H9 (cell line): Measurements from ENCODE around the gene GAL3ST2. TPM values are rescaled to one million over a fixed set of nuclear protein-coding genes. Genes with fewer than 3 reads are reported as not detected.

Source experiments
- DNase-seq: peaks from one replicate; pipeline ENCODE4 v3.0.0-alpha.2; 2017
- H2AFZ ChIP-seq: one replicate; pipeline ENCODE4 v1.6.1; 2013; ENCODE audit warnings: mild to moderate bottlenecking, low read length, control low read depth, moderate library complexity
- H2AK5ac ChIP-seq: 2 replicates; pipeline ENCODE4 v1.6.1; 2013; ENCODE audit warnings: low read length, control low read depth, mixed read lengths; ENCODE audit not compliant: insufficient read length
- H2BK120ac ChIP-seq: one replicate; pipeline ENCODE4 v1.6.1; 2013; ENCODE audit warnings: low read depth, mild to moderate bottlenecking, low read length, control low read depth, inconsistent platforms; ENCODE audit not compliant: poor library complexity, severe bottlenecking
- H2BK12ac ChIP-seq: 2 replicates; pipeline ENCODE4 v1.6.1; 2013; ENCODE audit warnings: low read length, control low read depth, mixed read lengths, low read depth; ENCODE audit not compliant: insufficient read length
- H2BK15ac ChIP-seq: 2 replicates; pipeline ENCODE4 v1.6.1; 2013; ENCODE audit warnings: low read depth, low read length, control low read depth
- H2BK20ac ChIP-seq: one replicate; pipeline ENCODE4 v1.6.1; 2013; ENCODE audit warnings: low read depth, mild to moderate bottlenecking, low read length, control low read depth, inconsistent platforms; ENCODE audit not compliant: poor library complexity, severe bottlenecking
- H2BK5ac ChIP-seq: 2 replicates; pipeline ENCODE4 v1.6.1; 2013; ENCODE audit warnings: low read length, control low read depth, mixed read lengths; ENCODE audit not compliant: insufficient read length
- H3K14ac ChIP-seq: 2 replicates; pipeline ENCODE4 v1.6.1; 2013; ENCODE audit warnings: low read length, control low read depth; ENCODE audit not compliant: insufficient read depth
- H3K18ac ChIP-seq: 2 replicates; pipeline ENCODE4 v1.6.1; 2013; ENCODE audit warnings: low read depth, mild to moderate bottlenecking, mixed read lengths, low read length, control low read depth; ENCODE audit not compliant: insufficient read length
- H3K23ac ChIP-seq: 2 replicates; pipeline ENCODE4 v1.6.1; 2013; ENCODE audit warnings: low read length, control low read depth, mixed read lengths, low read depth; ENCODE audit not compliant: insufficient read length
- H3K23me2 ChIP-seq: 2 replicates; pipeline ENCODE4 v1.6.1; 2013; ENCODE audit warnings: low read depth, mild to moderate bottlenecking, mixed read lengths, low read length, control low read depth; ENCODE audit not compliant: insufficient read length, poor library complexity, severe bottlenecking
- H3K27ac ChIP-seq: 2 replicates; pipeline ENCODE4 v1.5.1; 2013; ENCODE audit warnings: low read length, control low read depth, mixed read lengths, low read depth; ENCODE audit not compliant: insufficient read length
- H3K27me3 ChIP-seq: 2 replicates; pipeline ENCODE4 v1.6.1; 2013; ENCODE audit warnings: low read length, control low read depth, inconsistent platforms; ENCODE audit not compliant: insufficient read depth
- H3K4ac ChIP-seq: 2 replicates; pipeline ENCODE4 v1.6.1; 2013; ENCODE audit warnings: low read depth, mild to moderate bottlenecking, control low read depth, inconsistent platforms, low read length, moderate library complexity
- H3K4me1 ChIP-seq: 2 replicates; pipeline ENCODE4 v1.6.1; 2013; ENCODE audit warnings: low read length, control low read depth, inconsistent platforms; ENCODE audit not compliant: insufficient read depth
- H3K4me2 ChIP-seq: 2 replicates; pipeline ENCODE4 v1.6.1; 2013; ENCODE audit warnings: low read length, control low read depth, mixed read lengths; ENCODE audit not compliant: insufficient read length, insufficient read depth
- H3K56ac ChIP-seq: 2 replicates; pipeline ENCODE4 v1.6.1; 2013; ENCODE audit warnings: low read depth, mild to moderate bottlenecking, mixed read lengths, low read length, control low read depth; ENCODE audit not compliant: insufficient read length
- H3K79me1 ChIP-seq: 2 replicates; pipeline ENCODE4 v1.6.1; 2013; ENCODE audit warnings: low read depth, mild to moderate bottlenecking, moderate library complexity, low read length, control low read depth, inconsistent platforms; ENCODE audit not compliant: insufficient read depth, poor library complexity, severe bottlenecking
- H3K79me2 ChIP-seq: 2 replicates; pipeline ENCODE4 v1.6.1; 2013; ENCODE audit warnings: low read length, control low read depth, inconsistent platforms; ENCODE audit not compliant: insufficient read depth
- H3K9ac ChIP-seq: 2 replicates; pipeline ENCODE4 v1.6.1; 2013; ENCODE audit warnings: low read length, control low read depth, mixed read lengths; ENCODE audit not compliant: insufficient read length; ENCODE audit errors: extremely low read depth
- H3K9me3 ChIP-seq: one replicate; pipeline ENCODE4 v1.6.1; 2013; ENCODE audit warnings: low read depth, low read length, inconsistent platforms; ENCODE audit not compliant: control insufficient read depth
- H3T11ph ChIP-seq: one replicate; pipeline ENCODE4 v1.6.1; 2013; ENCODE audit warnings: mild to moderate bottlenecking, low read length, control low read depth, inconsistent platforms
- H4K20me1 ChIP-seq: one replicate; pipeline ENCODE4 v1.6.1; 2013; ENCODE audit not compliant: control insufficient read depth, insufficient read length, insufficient read depth
- H4K5ac ChIP-seq: 2 replicates; pipeline ENCODE4 v1.6.1; 2013; ENCODE audit warnings: low read depth, mild to moderate bottlenecking, mixed read lengths, low read length, control low read depth; ENCODE audit not compliant: insufficient read length
- H4K8ac ChIP-seq: replicated peaks from 2 replicates; pipeline ENCODE4 v1.6.1; 2013; ENCODE audit warnings: low read length, control low read depth, mixed read lengths, low read depth; ENCODE audit not compliant: insufficient read length
- H4K91ac ChIP-seq: 2 replicates; pipeline ENCODE4 v1.6.1; 2013; ENCODE audit warnings: low read depth, mild to moderate bottlenecking, moderate library complexity, mixed read lengths, low read length, control low read depth; ENCODE audit not compliant: insufficient read length
- H3K27ac Mint-ChIP-seq, 3 experiments: 2 replicates in 2 of 3; 3 replicates in 1 of 3; pipeline ENCODE4 v1.8.0; 2020 to 2021; ENCODE audit warnings: mixed read lengths in 3 of 3, mild to moderate bottlenecking in 1 of 3, moderate library complexity in 1 of 3
- H3K27me3 Mint-ChIP-seq: 2 replicates; pipeline ENCODE4 v1.8.0; 2021; ENCODE audit warnings: low read depth, mild to moderate bottlenecking, moderate library complexity, mixed read lengths
- H3K36me3 Mint-ChIP-seq, 3 experiments: 2 replicates in 2 of 3; 3 replicates in 1 of 3; pipeline ENCODE4 v1.8.0; 2020 to 2021; ENCODE audit warnings: low read depth in 3 of 3, mixed read lengths in 3 of 3; ENCODE audit not compliant: insufficient read depth in 1 of 3
- H3K4me1 Mint-ChIP-seq, 2 experiments: 2 replicates each; pipeline ENCODE4 v1.8.0; 2020; ENCODE audit warnings: mixed read lengths in 2 of 2
- H3K4me3 Mint-ChIP-seq, 2 experiments: 2 replicates in 1 of 2; 3 replicates in 1 of 2; pipeline ENCODE4 v1.8.0; 2020 to 2021; ENCODE audit warnings: mild to moderate bottlenecking in 2 of 2, mixed read lengths in 2 of 2, moderate library complexity in 1 of 2
- H3K9me3 Mint-ChIP-seq, 2 experiments: 2 replicates in 1 of 2; 3 replicates in 1 of 2; pipeline ENCODE4 v1.8.0; 2020; ENCODE audit warnings: mild to moderate bottlenecking in 2 of 2, mixed read lengths in 2 of 2, moderate library complexity in 1 of 2
- CTCF ChIP-seq: fragments of 200-600 bp; sonication (generic); conservative IDR thresholded peaks from 3 replicates; pipeline ENCODE4 v1.8.0; 2021; ENCODE audit warnings: antibody characterized with exemption, mild to moderate bottlenecking
- WGBS: extraction: QIAGEN DNeasy Blood & Tissue Kit; methylation state at CpG from one replicate; pipeline ENCODE4 v1.1.7; 2013; ENCODE audit warnings: missing lambda C conversion rate, low lambda C conversion rate, mixed read lengths; ENCODE audit not compliant: insufficient read length; ENCODE audit errors: extremely low coverage; 5-methylcytosine and 5-hydroxymethylcytosine counted together
- total RNA-seq: library from RNA; stranded (reverse); gene quantifications from 2 replicates; pipeline ENCODE4 v1.2.1, GENCODE V29; 2021

Gene GAL3ST2
- total RNA-seq, 1 experiment from 2014 or later, result 0.33 TPM

- no CpG with 5 or more reads among the region's 20 CpGs for WGBS
- Histone ChIP-seq H4K5ac (no peak overlapping the region), H3K4me1 (no peaks in the 10 kb centered on the region; the same call in 1 of the 2 replicates)
These were observed 37.2 kb downstream of the GAL3ST2 start for GRCh38 chr2:241813644-241814392.

More at GRCh38 chr2:241813644-241814392, 37.2 kb downstream of the GAL3ST2 start:
- Histone ChIP-seq H3K4me2 (no peak overlapping the region), H2AK5ac (no peak overlapping the region), H4K8ac (no peak overlapping the region), H3K4ac (no peak overlapping the region), H3K23me2 (no peaks in the 10 kb centered on the region), H2BK5ac (no peak overlapping the region), H3K27ac (no peak overlapping the region), H3T11ph (no peak overlapping the region), H2BK15ac (no peak overlapping the region), H2BK12ac (no peak overlapping the region), H2BK20ac (no peak overlapping the region), H3K79me2 (no peaks in the 10 kb centered on the region), H4K91ac (no peak overlapping the region), H3K14ac (no peak overlapping the region), H2AFZ (no peak overlapping the region), H3K79me1 (no peaks in the 10 kb centered on the region), H4K20me1 (no peaks in the 10 kb centered on the region), H3K18ac (no peak overlapping the region), H3K56ac (no peak overlapping the region), H3K23ac (no peak overlapping the region), H2BK120ac (no peak overlapping the region), H3K27me3 (no peaks in the 10 kb centered on the region), H3K9ac (no peak overlapping the region), H3K9me3 (no peaks in the 10 kb centered on the region)
- no peaks in the 10 kb centered on the region for H3K9me3 Mint-ChIP-seq
- no peak overlapping the region for H3K27ac Mint-ChIP-seq
- H3K4me1 Mint-ChIP-seq, result peaks cover 4 to 14% of the 10 kb centered on the region in 2 experiments
- no peak for DNase-seq
- H3K36me3 Mint-ChIP-seq, result no peaks in the 10 kb centered on the region; a peak in 1 of 7 replicates
- peaks cover 6% of the 10 kb centered on the region for H3K27me3 Mint-ChIP-seq
- no peak overlapping the region for H3K4me3 Mint-ChIP-seq
- TF ChIP-seq CTCF, result no peak
